ENCODE measurements around the gene PIGN.

- TF ChIP-seq POLR2A (IDR thresholded peaks at IDR 0.05) (no peak), CTCF (IDR thresholded peaks at IDR 0.05) (no peak)
These were observed 67.0 kb downstream of the PIGN start for GRCh38 chr18:62119884-62120283.
